ENCODE results near the gene SACM1L. TPM values are rescaled to one million over a fixed set of nuclear protein-coding genes. Genes with fewer than 3 reads are reported as not detected.
"Not testable (repeated sequence)": the region's sequence is repeated elsewhere in the genome, so short reads cannot be mapped to it uniquely, and the experiment has no call there.

The SACM1L gene
- total RNA-seq, 1 donor from 2014 or later: 27.8 TPM

DNA sequence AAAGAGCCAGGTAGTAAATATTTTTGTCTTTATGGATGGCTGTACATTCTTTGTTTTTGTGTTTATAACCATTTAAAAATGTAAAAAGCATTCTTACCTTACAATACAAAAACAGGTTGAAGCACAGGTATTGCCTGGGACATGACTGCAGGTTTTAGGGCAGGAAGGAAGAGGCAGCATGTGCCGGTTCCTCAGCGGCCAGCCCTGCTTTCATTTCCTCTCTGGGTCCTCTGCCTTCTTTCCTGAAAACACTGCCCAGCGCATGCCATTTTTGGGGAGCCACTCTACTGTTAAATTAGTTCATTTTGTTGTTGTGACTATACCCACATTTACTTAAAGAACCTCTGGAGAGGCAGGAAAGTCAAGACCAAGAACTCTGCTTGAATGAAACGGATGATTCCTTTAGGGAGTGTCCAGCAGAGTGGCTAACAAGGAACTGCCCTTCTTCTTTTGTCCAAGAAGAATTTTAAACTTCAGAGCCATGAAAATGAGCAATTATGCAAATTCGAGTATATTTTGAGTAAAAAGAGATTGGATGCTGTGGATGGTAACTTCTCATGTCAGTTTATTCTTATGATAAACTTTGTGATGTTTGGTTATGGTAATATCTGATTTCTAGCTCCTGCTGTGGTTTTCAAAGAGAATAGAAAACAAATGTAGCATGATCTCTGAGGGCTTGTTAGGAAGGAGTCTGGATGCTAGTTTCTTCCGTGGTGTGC lies 52.7 kb downstream of the SACM1L start:
- no peak for DNase-seq (ENCODE audit: low read depth, low spot score)

GRCh38 chr3:45742461-45743089 lies 53.4 kb downstream of the SACM1L start:
- no peak for DNase-seq (ENCODE audit: low read depth, low spot score)

- no peak for DNase-seq (ENCODE audit: low read depth, low spot score)
These were observed 57.1 kb downstream of the SACM1L start for GRCh38 chr3:45746165-45746776.

DNA sequence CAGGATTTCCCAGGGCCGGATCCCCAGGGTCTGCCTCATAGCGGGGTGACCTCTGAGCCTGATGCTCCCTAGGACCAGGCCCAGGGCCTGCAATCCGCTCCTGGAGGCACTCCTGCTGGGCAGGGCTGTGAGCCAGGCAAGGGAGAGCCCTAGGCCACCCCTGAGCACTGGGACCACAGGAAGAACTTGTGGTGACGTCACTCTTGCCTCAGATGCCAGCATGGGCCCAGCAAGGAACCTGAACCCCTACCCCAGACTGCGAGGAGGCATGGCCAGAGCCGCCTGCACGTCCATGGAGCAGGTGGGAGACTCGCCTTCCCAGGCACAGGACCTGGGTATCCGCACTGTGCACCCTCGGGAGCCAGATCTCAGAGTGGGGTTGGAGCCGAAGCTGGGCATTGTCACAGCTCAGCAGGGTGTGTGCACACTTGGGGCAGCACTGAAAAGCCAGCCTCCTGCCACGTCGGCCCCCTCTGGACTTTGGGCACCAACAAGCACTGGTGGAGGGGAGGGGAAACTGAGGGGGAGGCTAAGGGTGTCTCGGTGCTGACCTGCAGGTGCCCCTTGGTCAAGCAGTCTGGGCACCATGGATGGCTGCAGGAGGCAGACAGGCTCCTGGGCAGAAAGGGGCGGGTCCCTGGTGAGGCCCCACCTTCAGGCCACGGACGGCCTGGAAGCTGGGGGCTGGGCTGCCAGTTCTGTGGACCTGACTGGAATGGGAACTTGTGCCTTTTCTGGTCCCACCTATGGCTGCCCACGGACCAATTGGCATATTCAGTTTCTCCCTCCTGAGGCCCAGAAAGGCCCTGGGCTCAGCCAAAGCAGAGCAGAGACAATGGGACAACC lies 57.8 kb downstream of the SACM1L start:
- DNase-seq (ENCODE audit: low read depth, low spot score): no peak

GRCh38 chr3:45748068-45748467 lies 58.9 kb downstream of the SACM1L start:
- DNase-seq (ENCODE audit: low read depth, low spot score): no peak

DNA sequence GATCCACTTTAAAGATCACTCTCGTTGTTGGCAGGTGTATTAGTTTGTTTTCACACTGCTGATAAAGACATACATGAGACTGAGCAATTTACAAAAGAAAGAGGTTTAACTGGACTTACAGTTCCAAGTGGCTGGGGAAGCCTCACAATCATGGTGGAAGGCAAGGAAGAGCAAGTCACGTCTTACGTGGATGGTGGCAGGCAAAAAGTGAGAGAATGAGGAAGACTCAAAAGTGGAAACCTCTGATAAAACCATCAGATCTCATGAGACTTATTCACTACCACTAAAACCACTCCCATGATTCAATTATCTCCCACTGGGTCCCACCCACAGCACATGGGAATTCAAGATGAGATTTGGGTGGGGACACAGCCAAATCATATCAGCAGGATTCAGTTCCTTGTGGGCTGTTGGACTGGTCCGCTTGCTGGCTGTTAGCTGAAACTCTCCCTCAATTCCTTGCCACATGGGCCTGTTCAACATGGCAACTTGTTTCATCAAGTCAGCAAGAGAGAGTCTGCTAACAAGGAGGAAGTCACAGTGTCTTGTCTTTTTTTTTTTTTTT lies 59.9 kb downstream of the SACM1L start:
- DNase-seq (ENCODE audit: low read depth, low spot score): not testable (repeated sequence)

DNA sequence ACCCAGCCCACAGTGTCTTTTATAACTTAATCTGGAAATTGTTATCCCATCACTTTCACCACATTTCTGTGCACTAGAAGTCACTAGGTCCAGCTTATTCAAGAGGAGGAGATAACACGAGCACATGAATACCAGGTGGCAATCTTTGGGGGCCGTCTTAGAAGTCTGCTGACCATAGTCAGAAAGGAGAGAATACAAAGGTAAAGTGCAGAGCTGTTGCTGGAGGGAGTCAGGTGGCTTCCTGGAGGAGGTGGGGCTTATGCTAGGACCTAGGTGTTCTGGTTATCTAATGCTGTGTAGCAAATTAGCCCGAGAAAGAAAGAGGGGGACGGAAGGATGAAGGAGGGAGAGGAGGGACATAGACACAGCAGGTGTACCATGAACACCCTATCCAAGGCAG lies 60.7 kb downstream of the SACM1L start:
- DNase-seq (ENCODE audit: low read depth, low spot score): no peak

DNA sequence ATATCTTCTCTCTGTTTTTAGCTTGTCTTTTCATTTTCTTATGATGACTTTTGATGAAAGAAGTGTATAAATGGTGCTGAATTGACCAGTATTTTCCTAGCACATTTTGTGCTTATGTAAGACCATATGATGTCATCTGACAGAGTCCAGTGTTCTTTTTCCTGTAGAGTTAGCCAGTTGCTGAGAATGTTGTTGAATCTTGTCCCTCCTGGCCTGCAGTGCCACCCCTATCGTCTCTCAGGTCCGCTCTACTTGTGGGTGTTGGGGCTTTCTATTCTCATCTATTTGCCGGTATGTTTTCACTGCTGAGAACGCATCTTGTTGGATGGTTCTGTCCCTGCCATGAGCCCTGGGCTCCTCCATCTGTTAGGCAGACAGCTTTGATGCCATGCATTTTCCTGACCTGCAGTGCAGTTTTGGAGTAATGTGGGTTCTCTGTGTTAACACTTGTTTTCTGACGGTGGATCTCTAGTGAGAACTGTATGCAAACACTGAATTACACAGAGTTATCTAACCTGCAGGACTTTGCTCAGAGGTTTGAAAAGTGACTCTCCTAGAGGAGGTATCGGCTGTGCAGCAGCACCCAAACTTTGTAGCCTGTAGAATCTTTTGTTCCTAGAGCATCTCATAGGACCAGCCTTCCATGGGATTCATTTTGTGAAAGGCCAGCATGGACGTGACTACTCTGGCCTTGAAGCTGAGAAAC lies 62.5 kb downstream of the SACM1L start:
- no peak for DNase-seq (ENCODE audit: low read depth, low spot score)

DNA sequence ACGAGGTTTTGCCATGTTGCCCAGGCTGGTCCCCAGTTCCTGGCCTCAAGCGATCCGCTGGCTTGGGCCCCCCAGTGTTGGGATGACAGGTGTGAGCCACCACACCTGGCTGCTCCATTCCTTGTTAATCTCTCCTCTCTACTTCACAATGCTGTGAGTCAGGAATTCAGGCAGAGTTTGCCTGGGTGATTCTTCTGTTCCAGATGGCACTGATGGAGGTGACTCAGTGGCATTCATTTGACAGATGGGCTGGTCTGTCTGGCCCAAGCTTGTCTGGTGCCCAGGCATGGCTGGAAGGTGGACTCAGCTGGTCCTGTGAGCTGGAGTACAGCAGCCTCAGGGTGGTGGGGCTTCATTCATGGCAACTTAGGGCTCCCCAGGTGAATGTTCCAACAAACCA lies 63.9 kb downstream of the SACM1L start:
- no peak for DNase-seq (ENCODE audit: low read depth, low spot score)

- DNase-seq (ENCODE audit: low read depth, low spot score): no peak
These were observed 65.3 kb downstream of the SACM1L start for GRCh38 chr3:45754461-45754860.

GRCh38 chr3:45756055-45756454 lies 66.9 kb downstream of the SACM1L start:
- DNase-seq (ENCODE audit: low read depth, low spot score): no peak

GRCh38 chr3:45757141-45757540 lies 67.9 kb downstream of the SACM1L start:
- not testable (repeated sequence) for DNase-seq (ENCODE audit: low read depth, low spot score)

- DNase-seq (ENCODE audit: low read depth, low spot score): no peak
These were observed 69.7 kb downstream of the SACM1L start for GRCh38 chr3:45758871-45759270.

GRCh38 chr3:45759851-45760250 lies 70.7 kb downstream of the SACM1L start:
- no peak for DNase-seq (ENCODE audit: low read depth, low spot score)

GRCh38 chr3:45760878-45761711 lies 71.9 kb downstream of the SACM1L start:
- DNase-seq (ENCODE audit: low read depth, low spot score): peak; percentile 32

DNA sequence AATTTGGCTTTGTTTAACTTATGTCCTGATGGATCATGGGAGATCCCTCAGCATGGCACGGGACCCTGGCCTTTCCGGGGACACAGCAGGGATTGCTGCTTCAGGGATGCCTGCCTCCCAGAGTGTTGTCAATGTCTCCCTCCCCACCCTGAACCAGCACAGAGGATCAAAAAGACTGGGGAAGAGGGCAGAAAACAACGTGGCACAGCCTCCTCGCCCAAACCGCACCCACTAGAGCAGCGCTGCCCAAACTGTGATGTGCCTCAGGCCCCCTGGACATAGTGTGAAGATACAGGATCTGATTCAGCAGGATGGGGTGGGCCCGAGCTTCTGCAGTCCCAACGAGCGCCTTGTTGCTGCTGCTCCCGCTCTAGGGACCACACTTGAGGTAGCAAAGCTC lies 72.6 kb downstream of the SACM1L start:
- no peak for DNase-seq (ENCODE audit: low read depth, low spot score)

DNA sequence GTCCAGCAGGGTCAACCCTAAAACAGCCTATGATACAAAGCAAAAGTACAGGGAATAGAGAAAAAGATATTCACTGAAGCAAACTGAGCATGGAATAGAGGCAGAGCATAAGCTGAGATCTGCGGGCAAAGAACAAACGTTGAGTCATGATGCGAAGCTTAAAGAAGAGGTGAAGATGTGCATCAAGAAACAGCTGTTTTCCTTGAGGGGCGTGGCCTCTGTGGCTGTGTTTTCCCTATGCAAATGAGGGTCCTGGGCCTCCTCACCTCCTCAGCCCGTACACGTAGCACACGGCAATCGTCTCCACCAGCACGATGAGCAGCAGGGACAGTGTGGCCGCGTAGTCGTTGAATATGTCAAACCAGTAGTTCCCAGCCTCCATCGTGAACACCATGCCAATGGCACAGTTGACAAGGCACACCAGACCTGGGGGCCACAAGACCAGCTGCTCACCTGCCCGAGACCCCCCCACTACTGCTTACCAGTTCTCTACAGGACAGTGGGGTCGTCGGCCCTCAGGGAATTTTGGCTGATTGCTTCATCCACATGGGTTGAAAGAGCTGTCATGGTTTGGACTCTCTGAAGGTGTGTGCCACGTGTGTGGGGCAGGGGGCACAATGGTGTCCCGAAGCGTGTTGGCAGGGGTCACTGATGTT lies 73.6 kb downstream of the SACM1L start:
- DNase-seq (ENCODE audit: low read depth, low spot score): no peak

GRCh38 chr3:45763303-45763675 lies 74.1 kb downstream of the SACM1L start:
- no peak for DNase-seq (ENCODE audit: low read depth, low spot score)

DNA sequence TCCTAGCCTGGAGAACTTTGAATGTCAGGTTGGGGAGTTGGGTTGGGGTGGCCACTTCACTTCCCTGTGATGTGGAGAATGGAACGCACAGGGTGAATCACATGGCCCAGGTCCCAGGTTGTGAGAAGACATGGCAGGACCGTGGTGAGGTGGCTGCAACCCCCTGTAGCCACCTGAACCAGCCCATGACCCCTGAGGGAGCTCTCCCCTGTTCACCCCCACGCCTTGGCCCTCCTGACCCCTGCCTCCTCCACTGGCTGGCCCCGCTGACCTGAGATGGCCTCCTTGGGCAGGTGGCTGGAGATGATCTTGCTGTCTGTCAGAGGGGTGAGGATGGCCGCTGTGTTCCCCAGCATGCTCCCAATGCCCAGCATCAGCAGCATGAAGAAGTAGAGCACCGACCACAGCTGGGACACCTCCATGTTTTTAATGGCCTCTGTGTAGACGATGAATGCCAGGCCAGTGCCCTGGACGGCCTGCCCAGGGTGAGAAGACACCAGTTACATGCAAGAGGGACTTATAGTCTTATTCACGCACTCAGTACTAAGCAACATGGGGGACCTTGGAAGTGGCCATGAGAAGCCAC lies 76.2 kb downstream of the SACM1L start:
- DNase-seq (ENCODE audit: low read depth, low spot score): no peak

Data from pulmonary artery endothelial cell (primary cell).